ENCODE measurements around the gene E2F3. TPM values are rescaled to one million over a fixed set of nuclear protein-coding genes. Genes with fewer than 3 reads are reported as not detected.

E2F3 gene
- total RNA-seq, 1 experiment from 2014 or later: 35.7 TPM

GRCh38 chr6:20483887-20484497 lies 82.3 kb downstream of the E2F3 start:
- Mint-ChIP-seq H3K9me3 (no peaks in the 10 kb centered on the region), H3K27me3 (ENCODE audit: low read depth) (no peaks in the 10 kb centered on the region), H3K36me3 (ENCODE audit: insufficient read depth in 1 of 3, low read depth in 3 of 3) (peaks cover 63 to 93% (median 80%) of the 10 kb centered on the region in 3 experiments), H3K27ac (peak overlapping the region in 1 of 3 experiments; percentile 49; a peak in 3 of 7 replicates), H3K4me1 (peaks cover 23 to 26% of the 10 kb centered on the region in 2 experiments), H3K4me3 (no peak overlapping the region)
- Histone ChIP-seq H3K9me3 (ENCODE audit: control insufficient read depth, low read depth, low read length) (no peaks in the 10 kb centered on the region), H3K23me2 (ENCODE audit: insufficient read length, low read depth, low read length, poor library complexity, severe bottlenecking) (no peaks in the 10 kb centered on the region), H3K9ac (ENCODE audit: extremely low read depth, insufficient read length, low read length) (no peak overlapping the region), H3K79me1 (ENCODE audit: insufficient read depth, low read depth, low read length, poor library complexity, severe bottlenecking) (no peaks in the 10 kb centered on the region), H3T11ph (ENCODE audit: low read length) (no peak overlapping the region), H2BK5ac (ENCODE audit: insufficient read length, low read length) (no peak overlapping the region), H3K14ac (ENCODE audit: insufficient read depth, low read length) (no peak overlapping the region), H2BK12ac (ENCODE audit: insufficient read length, low read depth, low read length) (no peak overlapping the region), H4K20me1 (ENCODE audit: control insufficient read depth, insufficient read depth, insufficient read length) (no peaks in the 10 kb centered on the region), H3K23ac (ENCODE audit: insufficient read length, low read depth, low read length) (no peak overlapping the region), H2AK5ac (ENCODE audit: insufficient read length, low read length) (no peak overlapping the region), H3K4me2 (ENCODE audit: insufficient read depth, insufficient read length, low read length) (no peak overlapping the region), H2BK120ac (ENCODE audit: low read depth, low read length, poor library complexity, severe bottlenecking) (no peak overlapping the region), H4K91ac (ENCODE audit: insufficient read length, low read depth, low read length) (no peak overlapping the region), H3K4me1 (ENCODE audit: insufficient read depth, low read length) (no peaks in the 10 kb centered on the region), H3K79me2 (ENCODE audit: insufficient read depth, low read length) (no peaks in the 10 kb centered on the region; the same call in 1 of the 2 replicates), H3K27me3 (ENCODE audit: insufficient read depth, low read length) (no peaks in the 10 kb centered on the region), H2AFZ (ENCODE audit: low read length) (no peak overlapping the region), H2BK15ac (ENCODE audit: low read depth, low read length) (no peak overlapping the region), H4K8ac (replicated peaks; ENCODE audit: insufficient read length, low read depth, low read length) (no peak overlapping the region), H3K18ac (ENCODE audit: insufficient read length, low read depth, low read length) (no peak overlapping the region), H3K56ac (ENCODE audit: insufficient read length, low read depth, low read length) (no peak overlapping the region), H3K4ac (ENCODE audit: low read depth, low read length) (no peak overlapping the region), H4K5ac (ENCODE audit: insufficient read length, low read depth, low read length) (no peak overlapping the region), H3K27ac (ENCODE audit: insufficient read length, low read depth, low read length) (no peak overlapping the region), H2BK20ac (ENCODE audit: low read depth, low read length, poor library complexity, severe bottlenecking) (no peak overlapping the region)
- TF ChIP-seq CTCF (conservative IDR thresholded peaks at IDR 0.05): peak; percentile 29; the same call in 1 of the 3 replicates
- no CpG with 5 or more reads among the region's 5 CpGs for WGBS (ENCODE audit: extremely low coverage, insufficient read length, low lambda C conversion rate)
- no peak for DNase-seq

Measured in H9 (cell line).